ENCODE data around the gene ANGPTL8.

DNA sequence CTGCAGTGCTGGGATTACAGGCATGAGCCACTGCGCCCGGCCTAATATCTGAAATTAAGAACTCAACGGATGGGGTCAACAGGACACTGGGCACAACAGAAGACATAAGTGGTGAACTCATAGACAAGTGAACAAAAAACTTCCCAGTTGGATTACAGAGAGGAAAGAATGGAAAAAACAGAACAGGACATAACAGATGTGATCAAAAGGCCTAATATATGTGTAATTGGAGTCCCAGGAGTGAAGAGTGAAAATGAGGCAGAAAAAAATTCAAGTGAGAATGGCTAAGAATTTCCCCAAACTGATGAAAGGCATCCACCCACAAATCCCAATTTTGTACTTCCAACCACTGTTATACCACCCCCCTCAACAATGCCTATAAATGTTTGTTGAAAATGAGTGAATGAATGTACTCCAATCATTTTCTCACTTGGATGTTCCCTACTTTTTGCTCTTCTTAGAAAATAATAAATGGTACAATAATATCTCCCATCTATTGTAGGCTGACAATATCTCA lies 18.3 kb upstream of the ANGPTL8 start:
- TF ChIP-seq GATA2 (IDR thresholded peaks at IDR 0.05; ENCODE audit: low read depth, low read length): no peak
- no peak for TF ChIP-seq GATA3 (IDR thresholded peaks at IDR 0.05; ENCODE audit: low read depth, low read length)
